ENCODE data around the gene SMG5. TPM values are rescaled to one million over a fixed set of nuclear protein-coding genes. Genes with fewer than 3 reads are reported as not detected.

Gene SMG5
- total RNA-seq, 1 donor from 2014 or later: 95.8 TPM

GRCh38 chr1:156266051-156266450 lies 16.6 kb downstream of the SMG5 start:
- Mint-ChIP-seq H3K4me1 (peaks cover 8% of the 10 kb centered on the region), H3K27me3 (no peaks in the 10 kb centered on the region), H3K27ac (no peak overlapping the region), H3K9me3 (no peaks in the 10 kb centered on the region), H3K4me3 (no peak overlapping the region), H3K36me3 (ENCODE audit: low read depth) (peaks cover 67% of the 10 kb centered on the region)
- intact Hi-C loops (cut with micrococcal nuclease): no loop called here
- no peak for DNase-seq

- H3K9me3 Mint-ChIP-seq: no peaks in the 10 kb centered on the region
- peaks cover 8% of the 10 kb centered on the region for H3K4me1 Mint-ChIP-seq
Measured at GRCh38 chr1:156263288-156263655, 19.4 kb downstream of the SMG5 start.

DNA sequence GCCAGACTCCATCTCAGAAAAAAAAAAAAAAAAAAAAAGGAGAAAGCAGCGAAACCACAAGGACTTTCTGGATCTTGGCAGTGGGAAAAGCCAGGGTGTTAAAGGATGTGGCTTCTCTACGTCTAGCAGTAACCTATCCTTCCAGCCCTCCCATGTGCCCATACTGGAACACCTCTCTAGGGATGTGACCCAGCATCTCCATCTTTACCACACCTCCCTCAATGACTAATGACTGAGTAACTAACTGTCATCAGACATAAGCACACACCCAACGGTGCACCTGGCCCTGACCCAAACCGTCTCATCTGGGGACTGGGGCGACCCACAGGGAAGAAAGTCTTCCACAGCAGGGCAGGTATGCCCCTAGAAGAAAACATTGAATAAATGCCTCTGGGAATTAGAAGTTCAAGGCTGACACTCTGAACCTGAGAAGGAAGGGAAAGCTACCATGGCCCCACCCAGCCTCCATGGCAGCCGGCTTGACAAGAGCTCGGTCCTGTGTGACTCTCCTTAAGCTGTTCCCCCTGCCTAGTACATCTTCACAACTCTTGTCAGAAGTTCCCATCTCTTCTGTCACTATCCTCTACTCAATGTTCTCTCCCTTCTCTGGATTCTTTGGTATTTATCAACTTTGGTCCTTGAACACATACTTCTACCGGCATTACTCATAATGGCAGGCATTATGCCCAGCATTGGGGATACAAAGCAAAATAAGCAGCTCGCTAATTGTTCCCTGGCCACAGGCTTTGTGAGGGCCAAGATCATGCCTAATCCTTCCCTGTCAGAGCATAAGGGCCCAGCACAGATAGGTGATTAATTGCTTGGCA lies 20.0 kb downstream of the SMG5 start:
- no peaks in the 10 kb centered on the region for H3K9me3 Mint-ChIP-seq
- peaks cover 72% of the 10 kb centered on the region for H3K36me3 Mint-ChIP-seq (ENCODE audit: low read depth)
- DNase-seq: no peak
- no peaks in the 10 kb centered on the region for H3K27me3 Mint-ChIP-seq
- peaks cover 11% of the 10 kb centered on the region for H3K4me1 Mint-ChIP-seq
- H3K27ac Mint-ChIP-seq: no peak overlapping the region
- no peak overlapping the region for H3K4me3 Mint-ChIP-seq
- intact Hi-C loops (cut with micrococcal nuclease): no loop called here

More at GRCh38 chr1:156263288-156263655, 19.4 kb downstream of the SMG5 start:
- peaks cover 74% of the 10 kb centered on the region for H3K36me3 Mint-ChIP-seq (ENCODE audit: low read depth)
- H3K27me3 Mint-ChIP-seq: no peaks in the 10 kb centered on the region
- intact Hi-C loops (cut with micrococcal nuclease): no loop called here
- H3K27ac Mint-ChIP-seq: no peak overlapping the region
- no peak for DNase-seq
- H3K4me3 Mint-ChIP-seq: no peak overlapping the region

DNA sequence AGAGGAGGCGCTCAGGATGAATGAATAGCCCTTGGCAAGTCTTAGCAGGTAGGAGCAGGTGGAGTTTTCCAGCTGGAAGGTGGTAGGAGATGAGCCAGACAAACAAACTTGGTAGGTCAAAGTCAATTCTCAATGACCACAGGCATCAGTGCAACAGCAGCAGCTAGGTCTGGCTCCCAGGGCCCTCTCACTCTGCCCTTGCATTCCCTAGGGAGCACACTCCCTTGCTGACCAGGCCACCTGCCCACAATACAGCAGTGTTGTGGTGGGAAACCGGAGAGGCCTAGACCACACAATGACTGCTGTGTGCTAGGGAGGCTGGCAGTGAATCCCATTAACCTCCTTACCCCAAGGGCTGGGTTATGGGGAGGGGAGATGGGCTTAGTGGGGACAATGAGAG lies 21.7 kb downstream of the SMG5 start:
- DNase-seq: no peak
- H3K27ac Mint-ChIP-seq: no peak overlapping the region
- intact Hi-C loops (cut with micrococcal nuclease): no loop called here
- H3K36me3 Mint-ChIP-seq (ENCODE audit: low read depth): peaks cover 70% of the 10 kb centered on the region
- no peaks in the 10 kb centered on the region for H3K9me3 Mint-ChIP-seq
- no peak overlapping the region for H3K4me3 Mint-ChIP-seq
- H3K4me1 Mint-ChIP-seq: peaks cover 16% of the 10 kb centered on the region
- no peaks in the 10 kb centered on the region for H3K27me3 Mint-ChIP-seq

GRCh38 chr1:156259805-156260204 lies 22.8 kb downstream of the SMG5 start:
- Mint-ChIP-seq H3K9me3 (no peaks in the 10 kb centered on the region), H3K27ac (no peak overlapping the region), H3K36me3 (ENCODE audit: low read depth) (peaks cover 63% of the 10 kb centered on the region), H3K4me1 (peaks cover 14% of the 10 kb centered on the region), H3K4me3 (no peak overlapping the region), H3K27me3 (no peaks in the 10 kb centered on the region)
- no peak for DNase-seq
- intact Hi-C loops (cut with micrococcal nuclease): no loop called here

GRCh38 chr1:156258859-156259258 lies 23.8 kb downstream of the SMG5 start:
- peaks cover 14% of the 10 kb centered on the region for H3K4me1 Mint-ChIP-seq
- H3K4me3 Mint-ChIP-seq: no peak overlapping the region
- H3K9me3 Mint-ChIP-seq: no peaks in the 10 kb centered on the region
- H3K36me3 Mint-ChIP-seq (ENCODE audit: low read depth): peaks cover 61% of the 10 kb centered on the region
- no peaks in the 10 kb centered on the region for H3K27me3 Mint-ChIP-seq
- intact Hi-C loops (cut with micrococcal nuclease): no loop called here
- H3K27ac Mint-ChIP-seq: no peak overlapping the region
- DNase-seq: no peak

GRCh38 chr1:156257711-156258110 lies 24.9 kb downstream of the SMG5 start:
- intact Hi-C loops (cut with micrococcal nuclease): no loop called here
- Mint-ChIP-seq H3K4me3 (no peak overlapping the region), H3K27ac (peak overlapping the region; percentile 60), H3K4me1 (peaks cover 11% of the 10 kb centered on the region), H3K27me3 (no peaks in the 10 kb centered on the region), H3K9me3 (no peaks in the 10 kb centered on the region), H3K36me3 (ENCODE audit: low read depth) (peaks cover 60% of the 10 kb centered on the region)
- DNase-seq: no peak

DNA sequence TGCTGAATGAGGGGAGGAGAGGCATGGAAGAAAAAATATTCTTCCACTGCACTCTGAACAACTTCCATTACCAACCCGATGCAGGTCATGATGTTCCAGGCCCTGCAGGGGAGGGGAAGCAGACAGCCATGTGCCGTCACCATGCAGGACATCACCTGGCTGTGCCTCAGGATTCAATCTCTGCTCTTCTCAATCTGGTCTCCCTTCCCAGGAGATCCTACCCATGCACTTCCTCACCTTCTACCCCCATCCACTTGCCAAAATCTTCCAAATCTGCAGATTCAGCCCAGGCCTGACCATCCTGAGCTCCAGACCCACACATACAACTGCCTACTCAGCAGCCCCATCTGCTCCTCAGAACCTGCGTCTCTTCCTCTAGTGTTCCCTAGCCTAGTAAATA lies 29.0 kb downstream of the SMG5 start:
- Mint-ChIP-seq H3K36me3 (ENCODE audit: low read depth) (peaks cover 46% of the 10 kb centered on the region), H3K27ac (peak overlapping the region; percentile 0), H3K27me3 (no peaks in the 10 kb centered on the region), H3K4me1 (peaks cover 15% of the 10 kb centered on the region), H3K4me3 (no peak overlapping the region), H3K9me3 (no peaks in the 10 kb centered on the region)
- DNase-seq: no peak
- intact Hi-C loops (cut with micrococcal nuclease): no loop called here

- intact Hi-C loops (cut with micrococcal nuclease): no loop called here
- Mint-ChIP-seq H3K4me1 (peaks cover 6% of the 10 kb centered on the region), H3K27ac (no peak overlapping the region), H3K9me3 (no peaks in the 10 kb centered on the region), H3K27me3 (no peaks in the 10 kb centered on the region), H3K36me3 (ENCODE audit: low read depth) (peaks cover 33% of the 10 kb centered on the region), H3K4me3 (no peak overlapping the region)
- DNase-seq: no peak
Measured at GRCh38 chr1:156251527-156251926, 31.1 kb downstream of the SMG5 start.

GRCh38 chr1:156249593-156249992 lies 33.0 kb downstream of the SMG5 start:
- no peaks in the 10 kb centered on the region for H3K27me3 Mint-ChIP-seq
- H3K9me3 Mint-ChIP-seq: no peaks in the 10 kb centered on the region
- intact Hi-C loops (cut with micrococcal nuclease): no loop called here
- DNase-seq: no peak
- H3K4me1 Mint-ChIP-seq: peaks cover 20% of the 10 kb centered on the region
- H3K36me3 Mint-ChIP-seq (ENCODE audit: low read depth): peaks cover 26% of the 10 kb centered on the region
- no peak overlapping the region for H3K4me3 Mint-ChIP-seq
- H3K27ac Mint-ChIP-seq: no peak overlapping the region

- no peak overlapping the region for H3K4me3 Mint-ChIP-seq
- no peaks in the 10 kb centered on the region for H3K27me3 Mint-ChIP-seq
- peaks cover 20% of the 10 kb centered on the region for H3K36me3 Mint-ChIP-seq (ENCODE audit: low read depth)
- intact Hi-C loops (cut with micrococcal nuclease): no loop called here
- no peaks in the 10 kb centered on the region for H3K9me3 Mint-ChIP-seq
- peaks cover 21% of the 10 kb centered on the region for H3K4me1 Mint-ChIP-seq
- no peak overlapping the region for H3K27ac Mint-ChIP-seq
- DNase-seq: no peak
Measured at GRCh38 chr1:156248323-156248683, 34.3 kb downstream of the SMG5 start.

- Mint-ChIP-seq H3K4me3 (no peak within 1 kb of the TSS), H3K4me1 (peaks cover 20% of the 10 kb centered on the region), H3K27ac (no peak within 1 kb of the TSS), H3K9me3 (no peaks in the 10 kb centered on the region), H3K27me3 (no peaks in the 10 kb centered on the region), H3K36me3 (ENCODE audit: low read depth) (peaks cover 15% of the 10 kb centered on the region)
- DNase-seq: no peak
- intact Hi-C loops (cut with micrococcal nuclease): no loop called here
Measured at GRCh38 chr1:156247460-156248322, 34.9 kb downstream of the SMG5 start, which contains the start of gene PAQR6. TSS of gene PAQR6 (minus strand) at chr1:156248056. CDS start at chr1:156246731, 1,325 bp downstream.

DNA sequence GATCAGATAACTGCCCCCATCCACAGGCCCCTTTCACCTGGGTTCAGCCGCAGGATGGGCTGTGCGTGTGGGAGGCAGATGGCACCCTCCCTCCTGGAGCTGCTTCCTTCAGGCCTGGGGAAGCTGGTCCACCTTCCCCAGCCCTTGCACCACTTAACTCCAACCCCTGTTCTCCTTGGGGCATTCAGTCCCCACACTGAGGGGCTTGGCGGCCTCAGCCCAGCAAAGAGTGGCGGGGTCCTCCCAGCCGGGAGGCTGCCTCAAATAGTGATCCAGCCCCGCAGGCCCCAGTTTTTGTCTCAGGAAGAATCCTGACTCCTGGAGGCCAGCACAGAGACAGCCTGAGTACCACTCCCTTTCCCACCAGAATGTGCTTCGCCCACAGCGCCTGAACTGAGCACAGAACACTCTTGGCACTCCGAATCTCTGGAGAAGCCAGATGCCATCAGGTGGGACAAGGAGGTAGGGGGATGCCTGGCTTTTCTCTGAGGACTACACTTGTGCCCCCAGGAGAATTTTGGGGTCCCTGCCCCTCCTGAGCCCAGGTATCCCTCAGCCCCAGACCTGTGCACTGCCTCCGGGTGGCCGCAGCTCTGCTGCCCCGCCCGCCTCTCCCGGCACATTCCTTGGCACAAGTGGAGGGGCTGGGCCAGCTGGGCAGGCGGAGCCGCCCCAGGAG lies 35.7 kb downstream of the SMG5 start:
- Mint-ChIP-seq H3K36me3 (ENCODE audit: low read depth) (peaks cover 12% of the 10 kb centered on the region), H3K9me3 (no peaks in the 10 kb centered on the region), H3K27me3 (no peaks in the 10 kb centered on the region), H3K4me3 (no peak overlapping the region), H3K27ac (no peak overlapping the region), H3K4me1 (peaks cover 14% of the 10 kb centered on the region)
- intact Hi-C loops (cut with micrococcal nuclease): no loop called here
- DNase-seq: no peak

Data from activated CD4-positive, alpha-beta T cell treated with anti-CD3 and anti-CD28 coated beads, Interleukin-2, amount 10 ng/mL, durations not matched to agents 24 days and 14 days (primary cell).